Measurements from ENCODE around the gene RXRA. TPM values are rescaled to one million over a fixed set of nuclear protein-coding genes. Genes with fewer than 3 reads are reported as not detected.
A peak's percentile ranks its signal among the peaks of the same experiment; 100 is the strongest.

The RXRA gene
- total RNA-seq, 1 donor from 2014 or later = 16.8 TPM

DNA sequence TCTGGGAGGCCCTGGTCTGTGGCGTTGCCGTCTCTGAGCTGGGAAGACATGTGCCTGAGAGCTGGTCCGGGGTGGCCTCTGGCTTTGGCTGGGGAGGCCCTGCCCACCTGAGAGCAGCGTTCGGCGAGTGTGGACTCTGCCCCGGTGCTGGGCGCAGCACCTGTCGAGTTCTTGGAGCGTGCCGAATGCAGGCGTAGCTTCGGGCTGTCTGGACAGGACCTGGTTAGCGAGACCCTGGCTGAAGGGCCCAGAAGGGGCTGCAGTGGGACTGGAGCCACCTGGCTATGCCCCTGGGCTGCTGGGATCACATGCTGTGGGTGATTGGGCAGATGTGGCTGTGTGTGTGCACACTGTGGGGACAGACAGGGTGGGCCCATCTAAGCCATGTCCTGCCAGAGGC lies 56.5 kb downstream of the RXRA start:
- FAIRE-seq = no peak
- peaks cover 6% of the 10 kb centered on the region for H3K36me3 ChIP-seq (ENCODE audit: control insufficient read depth, insufficient read depth, low read length)
- TF ChIP-seq, protein P1, sequence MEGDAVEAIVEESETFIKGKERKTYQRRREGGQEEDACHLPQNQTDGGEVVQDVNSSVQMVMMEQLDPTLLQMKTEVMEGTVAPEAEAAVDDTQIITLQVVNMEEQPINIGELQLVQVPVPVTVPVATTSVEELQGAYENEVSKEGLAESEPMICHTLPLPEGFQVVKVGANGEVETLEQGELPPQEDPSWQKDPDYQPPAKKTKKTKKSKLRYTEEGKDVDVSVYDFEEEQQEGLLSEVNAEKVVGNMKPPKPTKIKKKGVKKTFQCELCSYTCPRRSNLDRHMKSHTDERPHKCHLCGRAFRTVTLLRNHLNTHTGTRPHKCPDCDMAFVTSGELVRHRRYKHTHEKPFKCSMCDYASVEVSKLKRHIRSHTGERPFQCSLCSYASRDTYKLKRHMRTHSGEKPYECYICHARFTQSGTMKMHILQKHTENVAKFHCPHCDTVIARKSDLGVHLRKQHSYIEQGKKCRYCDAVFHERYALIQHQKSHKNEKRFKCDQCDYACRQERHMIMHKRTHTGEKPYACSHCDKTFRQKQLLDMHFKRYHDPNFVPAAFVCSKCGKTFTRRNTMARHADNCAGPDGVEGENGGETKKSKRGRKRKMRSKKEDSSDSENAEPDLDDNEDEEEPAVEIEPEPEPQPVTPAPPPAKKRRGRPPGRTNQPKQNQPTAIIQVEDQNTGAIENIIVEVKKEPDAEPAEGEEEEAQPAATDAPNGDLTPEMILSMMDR (IDR thresholded peaks at IDR 0.05; ENCODE audit: insufficient read depth, low read length, severe bottlenecking) = no peak
- DNase-seq (ENCODE audit: low read depth) = no peak
- no peak overlapping the region for H3K4me3 ChIP-seq (ENCODE audit: low read depth, low read length)
- H3K27me3 ChIP-seq (ENCODE audit: control insufficient read depth, insufficient read depth, low read length) = no peaks in the 10 kb centered on the region

DNA sequence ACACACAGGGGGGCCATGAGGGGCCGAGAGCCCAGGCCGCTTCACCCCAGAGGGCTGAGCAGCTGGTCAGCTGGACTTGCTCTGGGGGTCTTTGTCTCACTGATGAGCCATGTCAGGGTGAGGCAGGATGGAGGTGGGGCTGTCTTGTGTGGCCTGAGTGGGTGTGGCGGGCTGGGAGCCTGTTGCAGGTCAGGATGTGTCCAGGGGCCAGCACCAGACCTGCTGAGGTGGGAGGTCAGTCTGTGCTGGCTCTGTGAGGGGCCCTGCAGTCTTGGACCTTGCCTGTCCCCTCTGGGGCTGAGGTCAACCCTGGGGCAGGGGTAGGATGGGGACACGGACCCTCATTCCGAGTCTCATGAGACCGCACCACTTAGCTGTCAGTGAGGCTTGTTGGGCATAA lies 56.9 kb downstream of the RXRA start:
- Histone ChIP-seq H3K4me3 (ENCODE audit: low read depth, low read length) (no peak overlapping the region), H3K36me3 (ENCODE audit: control insufficient read depth, insufficient read depth, low read length) (peaks cover 6% of the 10 kb centered on the region), H3K27me3 (ENCODE audit: control insufficient read depth, insufficient read depth, low read length) (no peaks in the 10 kb centered on the region)
- TF ChIP-seq, protein P1 (IDR thresholded peaks at IDR 0.05; ENCODE audit: insufficient read depth, low read length, severe bottlenecking) = no peak
- DNase-seq (ENCODE audit: low read depth) (no peak), FAIRE-seq (no peak)

DNA sequence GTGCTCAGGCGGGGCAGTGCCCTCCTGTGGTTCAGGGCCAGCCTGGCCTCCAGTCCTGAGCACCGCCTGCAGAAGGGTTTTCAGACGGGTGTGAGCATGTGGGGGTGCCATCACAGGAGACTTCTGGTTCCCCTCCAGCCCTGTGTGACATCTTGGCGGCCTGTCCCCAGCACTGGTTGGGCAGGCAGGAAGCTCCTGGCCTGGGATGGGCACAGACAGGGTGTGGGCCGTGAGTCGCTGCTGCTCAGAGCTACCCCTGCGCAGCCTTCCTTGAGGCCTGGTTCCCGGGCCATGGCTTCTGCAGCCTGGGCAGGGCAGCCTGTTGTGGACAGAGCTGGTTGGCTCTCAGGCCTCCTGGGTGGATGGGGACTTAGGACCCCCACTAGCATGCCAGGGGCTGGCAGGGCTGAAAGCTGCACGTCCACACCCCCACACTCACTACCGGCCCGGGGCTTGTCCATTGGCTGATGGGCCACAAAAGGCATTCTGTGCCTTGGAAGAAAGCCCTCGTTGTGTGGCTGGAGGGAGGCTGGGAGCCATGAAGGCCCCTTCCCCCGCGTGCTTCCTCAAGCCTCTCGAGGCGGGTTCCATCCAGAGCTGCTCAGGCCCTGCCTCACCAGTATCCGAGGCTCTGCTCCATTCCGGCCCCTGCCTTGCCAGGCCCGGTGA lies 58.7 kb downstream of the RXRA start:
- Histone ChIP-seq H3K27me3 (ENCODE audit: control insufficient read depth, insufficient read depth, low read length) (no peaks in the 10 kb centered on the region), H3K4me3 (ENCODE audit: low read depth, low read length) (no peak overlapping the region), H3K36me3 (ENCODE audit: control insufficient read depth, insufficient read depth, low read length) (peaks cover 8% of the 10 kb centered on the region)
- no peak for DNase-seq (ENCODE audit: low read depth)
- TF ChIP-seq, protein P1 (IDR thresholded peaks at IDR 0.05; ENCODE audit: insufficient read depth, low read length, severe bottlenecking) = no peak
- FAIRE-seq = no peak

DNA sequence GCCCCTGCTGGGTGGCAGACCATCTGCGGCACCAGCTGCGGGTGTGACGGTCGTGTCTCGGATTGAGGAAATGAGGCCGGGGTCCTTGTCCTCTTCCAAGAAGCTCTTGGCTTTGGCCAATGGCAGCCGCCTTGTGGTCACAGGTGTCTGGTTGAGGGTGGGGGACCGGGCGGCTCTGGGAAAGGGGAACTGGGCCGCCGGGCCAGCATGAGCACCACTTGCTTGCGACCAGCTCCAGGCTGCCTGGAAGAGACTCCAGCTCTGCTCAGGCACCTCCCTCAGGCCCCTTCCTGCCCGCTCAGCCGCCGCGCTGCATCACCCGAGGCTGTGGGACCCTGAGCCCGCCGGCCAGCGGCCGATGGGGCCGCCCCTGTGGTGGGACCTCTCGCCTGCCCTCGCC lies 59.7 kb downstream of the RXRA start:
- TF ChIP-seq, protein P1 (IDR thresholded peaks at IDR 0.05; ENCODE audit: insufficient read depth, low read length, severe bottlenecking) = no peak
- DNase-seq (ENCODE audit: low read depth) = no peak
- no peak for FAIRE-seq
- H3K27me3 ChIP-seq (ENCODE audit: control insufficient read depth, insufficient read depth, low read length) = no peaks in the 10 kb centered on the region
- peaks cover 8% of the 10 kb centered on the region for H3K36me3 ChIP-seq (ENCODE audit: control insufficient read depth, insufficient read depth, low read length)
- no peak overlapping the region for H3K4me3 ChIP-seq (ENCODE audit: low read depth, low read length)

DNA sequence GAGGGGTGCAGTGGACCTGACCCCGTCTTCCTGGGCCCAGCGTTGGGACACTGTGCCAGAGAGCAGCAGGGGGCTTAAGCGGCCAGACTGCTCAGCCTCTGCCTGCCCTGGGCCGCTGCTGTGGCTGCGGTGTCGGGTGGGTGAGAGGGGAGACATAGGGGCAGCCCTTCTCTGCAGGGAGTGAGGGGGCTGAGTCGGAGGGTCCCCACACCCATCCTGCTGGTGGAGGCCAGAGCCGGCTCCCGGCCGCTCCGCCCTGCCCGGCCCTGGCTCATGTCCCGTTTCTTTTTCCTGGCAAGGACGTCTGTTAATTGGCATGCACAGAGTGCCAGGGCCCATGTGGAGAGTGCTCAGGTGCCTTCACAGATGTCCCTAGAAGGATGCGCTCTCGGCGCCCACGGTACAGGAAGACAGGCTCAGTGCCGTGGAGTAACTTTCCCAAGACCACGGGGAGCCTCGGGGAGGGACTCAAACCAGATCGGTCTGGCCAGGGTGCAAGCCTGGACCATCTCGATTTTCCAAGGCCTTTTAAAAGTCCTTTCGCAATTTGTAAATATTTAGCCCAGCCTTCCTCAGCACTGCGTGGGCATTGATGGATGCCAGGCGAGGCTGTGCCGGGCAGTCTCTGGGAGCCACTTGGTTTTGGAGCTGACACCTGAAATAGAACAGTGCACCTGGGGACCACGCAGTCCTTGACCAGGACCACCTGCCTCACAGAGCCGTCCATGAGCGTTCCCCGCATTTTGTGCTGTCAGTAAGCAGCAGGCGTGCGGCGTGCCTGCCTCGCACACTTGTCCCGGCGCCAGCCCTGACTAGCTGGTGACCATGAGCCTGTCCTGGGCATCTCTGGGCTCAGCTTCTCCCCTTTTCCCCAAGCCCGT lies 60.9 kb downstream of the RXRA start:
- Histone ChIP-seq H3K27me3 (ENCODE audit: control insufficient read depth, insufficient read depth, low read length) (no peaks in the 10 kb centered on the region), H3K4me3 (ENCODE audit: low read depth, low read length) (no peak overlapping the region), H3K36me3 (ENCODE audit: control insufficient read depth, insufficient read depth, low read length) (peaks cover 17% of the 10 kb centered on the region)
- FAIRE-seq (peak; percentile 64), DNase-seq (ENCODE audit: low read depth) (no peak)
- TF ChIP-seq, protein P1 (IDR thresholded peaks at IDR 0.05; ENCODE audit: insufficient read depth, low read length, severe bottlenecking) = no peak

Measured in bronchial epithelial cell (primary cell).